Activated CD8-positive, alpha-beta memory T cell treated with anti-CD3 and anti-CD28 coated beads, Interleukin-2, amount 50 U/mL, for 24 hours (primary cell): ENCODE data around the gene EML6.
"Not testable (repeated sequence)": the region's sequence is repeated elsewhere in the genome, so short reads cannot be mapped to it uniquely, and the experiment has no call there.

Experiments
- DNase-seq: peaks from one replicate; pipeline ENCODE4 v3.0.0-alpha.2; 2020; ENCODE audit errors: extremely low read depth

Gene EML6

DNA sequence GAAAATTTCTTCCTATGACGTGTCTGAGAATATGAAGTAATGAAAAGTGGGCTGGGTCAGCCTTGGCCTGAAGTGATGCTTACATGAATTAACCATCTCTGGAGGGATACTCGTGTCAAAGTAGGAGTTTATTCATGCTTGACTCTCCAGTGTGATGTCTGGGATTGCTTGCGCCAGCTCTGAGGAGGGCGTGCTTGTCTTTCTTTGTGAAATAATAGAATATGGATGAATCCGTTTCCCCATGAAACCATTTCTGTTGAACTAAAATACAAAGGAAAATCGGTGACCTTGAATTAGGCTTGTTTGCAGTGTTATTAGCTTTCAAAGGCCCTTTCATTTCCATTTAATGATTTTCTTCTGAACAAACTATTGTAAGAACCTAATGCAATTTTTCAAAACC is 77.9 kb downstream of the EML6 start:
- DNase-seq, result no peak

DNA sequence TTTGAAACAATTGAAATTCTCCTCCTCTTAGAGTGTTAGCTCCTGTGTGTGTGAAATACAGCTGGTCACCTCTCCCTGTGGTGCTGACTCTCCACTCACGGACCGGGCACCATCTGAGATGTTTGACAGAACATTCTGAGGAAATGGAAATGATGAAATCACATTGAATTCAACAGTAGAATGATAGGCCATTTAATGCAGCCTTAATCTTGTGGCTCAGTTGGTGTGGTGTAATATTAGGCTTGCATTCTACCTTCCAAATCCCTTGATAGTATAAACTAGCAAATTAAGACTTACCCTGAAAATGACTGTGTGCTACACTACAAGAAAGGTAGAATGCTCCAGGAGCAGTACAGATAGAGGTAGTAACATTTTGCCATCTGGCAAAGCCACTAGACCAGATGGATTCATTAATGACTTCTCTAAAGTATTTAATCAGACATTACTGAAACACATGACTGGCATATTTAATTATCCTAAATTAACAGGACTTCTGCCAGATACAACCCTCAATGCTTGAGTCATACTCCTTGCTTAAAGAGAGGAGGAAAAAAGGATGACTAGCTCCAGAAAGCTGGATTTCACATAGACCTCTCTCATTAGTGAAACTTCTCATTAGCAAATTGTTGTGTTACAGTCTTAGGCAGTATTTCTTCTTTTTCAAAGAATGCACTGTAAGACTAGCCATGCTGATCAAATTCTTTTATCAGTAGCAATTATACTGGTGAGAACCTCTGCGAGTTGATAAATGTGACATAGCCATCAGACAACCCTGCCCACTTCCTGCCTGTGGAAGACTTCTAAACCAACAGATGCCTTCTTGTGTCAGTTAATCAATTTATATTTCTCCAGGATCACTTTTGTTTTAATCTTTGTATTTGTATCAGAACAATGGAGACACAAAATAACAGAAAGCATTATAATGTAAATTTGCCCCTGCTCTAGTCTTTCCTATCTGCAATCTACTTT is 80.6 kb downstream of the EML6 start:
- no peak for DNase-seq

DNA sequence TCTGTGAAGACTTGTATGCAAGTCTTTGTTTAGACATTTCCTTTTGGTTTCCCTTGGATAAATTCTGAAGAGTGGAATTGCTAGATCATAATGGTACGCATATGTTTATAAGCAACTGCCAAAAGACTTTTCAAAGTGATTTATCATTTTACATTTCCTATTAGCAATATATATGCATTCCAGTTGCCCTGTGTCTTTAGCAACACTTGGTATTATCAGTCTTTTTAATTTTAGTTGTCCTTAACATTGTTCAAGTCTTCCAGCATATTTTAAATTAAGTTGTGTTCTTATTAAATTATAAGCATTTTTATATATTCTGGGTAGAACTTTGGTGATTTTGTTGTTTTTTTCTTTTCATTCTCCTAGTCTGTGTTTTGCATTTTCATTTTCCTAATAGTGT is 81.8 kb downstream of the EML6 start:
- no peak for DNase-seq

DNA sequence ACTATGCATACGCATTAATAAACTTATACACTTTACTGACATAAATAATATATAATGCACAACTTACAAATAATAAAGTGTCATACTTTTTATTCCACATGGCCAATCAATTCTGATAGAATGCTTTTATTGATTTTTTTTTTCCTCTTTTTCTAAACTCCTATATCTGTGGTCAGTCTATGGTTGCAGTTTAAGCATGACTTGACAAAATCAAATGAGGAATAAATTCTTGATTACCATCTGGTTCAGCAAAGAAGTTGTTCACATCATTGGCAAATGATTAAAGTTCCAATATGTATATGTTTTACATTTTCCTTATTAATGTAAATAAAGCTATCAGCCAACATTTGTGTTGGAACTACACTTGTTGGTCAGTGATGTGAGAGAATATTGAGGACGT is 83.5 kb downstream of the EML6 start:
- DNase-seq, result no peak

DNA sequence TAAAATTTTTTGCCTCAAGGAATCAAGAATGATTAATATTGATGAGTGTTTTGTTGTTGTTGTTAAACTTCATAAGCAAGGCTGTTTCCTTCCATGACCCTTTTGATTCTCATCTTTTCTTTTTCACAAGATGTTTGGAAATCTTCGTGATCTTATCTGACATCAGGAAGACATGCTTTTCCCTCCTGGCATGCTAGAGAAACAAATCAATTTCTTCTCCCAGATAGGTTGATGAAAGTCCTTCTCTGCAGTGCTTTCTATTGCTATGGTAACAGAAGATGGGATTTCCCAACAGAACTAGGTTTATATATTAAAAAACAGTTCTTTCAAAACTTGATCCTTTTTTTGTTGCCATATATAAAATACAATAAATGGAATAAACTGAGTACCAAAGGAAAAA is 85.2 kb downstream of the EML6 start:
- DNase-seq, result no peak

DNA sequence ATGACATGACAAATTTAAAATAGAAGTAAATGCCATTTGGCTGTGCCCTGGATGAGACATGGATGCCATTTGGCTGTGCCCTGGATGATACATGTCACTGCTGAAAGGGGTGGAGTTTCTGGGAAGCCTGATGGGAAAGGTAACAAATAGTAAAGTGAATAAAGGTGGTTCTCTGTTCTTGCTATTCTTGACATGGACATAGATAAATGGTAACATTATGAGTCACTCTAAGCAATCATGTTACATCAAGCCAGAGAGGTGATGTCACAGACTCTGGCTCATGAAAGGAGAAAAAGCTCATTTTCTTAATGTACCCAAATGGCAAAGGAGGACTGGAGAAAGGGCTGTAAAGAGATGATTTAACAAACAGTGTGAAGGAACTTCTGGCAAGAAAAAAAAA is 86.4 kb downstream of the EML6 start:
- no peak for DNase-seq

DNA sequence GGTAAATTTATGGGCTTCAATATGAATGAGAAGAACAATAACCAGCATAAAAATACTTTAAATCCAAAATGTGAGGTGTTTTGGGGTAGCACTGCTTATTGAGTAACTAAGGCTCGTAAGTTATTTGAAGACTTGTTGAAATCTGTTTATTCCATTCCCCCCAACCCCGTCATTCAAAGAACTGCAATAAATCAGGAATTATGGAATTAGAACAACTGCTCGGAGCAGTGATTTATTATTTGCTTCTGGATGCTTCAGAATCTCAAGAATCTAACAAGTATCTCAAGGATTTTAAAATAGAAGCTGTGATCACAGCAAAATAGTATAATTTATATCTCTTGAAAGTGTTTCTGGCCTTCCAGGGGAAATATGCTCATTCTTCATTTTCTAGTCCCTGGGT is 86.8 kb downstream of the EML6 start:
- DNase-seq, result no peak

DNA sequence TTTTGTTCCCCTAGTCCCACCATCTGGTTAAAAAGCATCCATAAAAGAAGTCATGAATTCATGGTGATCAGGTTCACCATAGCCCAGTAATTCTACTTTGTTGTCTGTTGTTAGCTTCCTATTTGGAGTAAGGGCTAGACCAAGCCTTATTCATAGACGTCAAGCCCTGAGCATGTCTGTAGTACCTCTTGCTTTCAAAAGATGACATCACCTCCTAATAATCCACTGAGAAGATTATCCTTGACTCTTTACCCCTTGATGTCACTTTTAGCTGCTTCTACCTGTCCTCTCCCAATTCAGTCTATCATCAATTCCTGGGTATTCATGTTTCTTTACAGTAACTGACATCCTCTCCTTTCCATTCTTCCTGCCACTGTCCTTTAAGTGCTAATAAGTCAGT is 90.1 kb downstream of the EML6 start:
- DNase-seq, result no peak

DNA sequence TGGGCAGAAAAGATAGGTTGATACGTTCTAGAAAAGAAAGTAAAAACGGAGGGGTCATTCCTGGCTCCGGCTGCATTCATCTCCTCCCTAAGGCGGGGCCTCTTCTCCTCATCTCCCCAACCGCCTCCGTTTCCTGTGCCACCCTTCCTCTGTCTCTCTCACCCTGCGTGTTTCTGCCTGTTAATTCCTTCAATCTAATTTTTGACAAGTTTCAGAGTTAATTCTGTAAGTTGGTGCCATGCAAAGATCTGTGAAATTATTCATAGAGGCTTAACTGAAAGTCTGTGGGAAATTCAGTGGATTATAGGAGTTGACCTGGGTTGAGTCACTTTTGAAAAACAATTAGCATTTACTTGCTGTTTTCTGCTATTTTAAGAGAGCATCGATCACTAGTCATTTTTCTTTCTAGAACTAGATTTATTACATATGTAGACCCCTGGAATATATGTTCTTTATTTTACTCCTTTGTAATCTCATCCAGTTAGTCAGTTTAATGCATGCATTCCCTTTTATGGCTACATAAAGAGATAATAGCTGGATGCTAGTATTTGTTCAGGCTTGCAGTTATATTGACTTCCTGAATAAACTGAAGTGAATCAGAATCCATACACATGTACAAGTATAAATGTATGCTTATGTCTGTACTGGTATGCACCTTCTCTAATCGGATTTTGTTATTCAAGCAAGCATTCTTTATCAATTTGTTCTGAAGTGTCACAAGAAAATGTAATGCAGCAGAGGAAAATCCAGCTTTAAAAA is 91.1 kb downstream of the EML6 start:
- no peak for DNase-seq

DNA sequence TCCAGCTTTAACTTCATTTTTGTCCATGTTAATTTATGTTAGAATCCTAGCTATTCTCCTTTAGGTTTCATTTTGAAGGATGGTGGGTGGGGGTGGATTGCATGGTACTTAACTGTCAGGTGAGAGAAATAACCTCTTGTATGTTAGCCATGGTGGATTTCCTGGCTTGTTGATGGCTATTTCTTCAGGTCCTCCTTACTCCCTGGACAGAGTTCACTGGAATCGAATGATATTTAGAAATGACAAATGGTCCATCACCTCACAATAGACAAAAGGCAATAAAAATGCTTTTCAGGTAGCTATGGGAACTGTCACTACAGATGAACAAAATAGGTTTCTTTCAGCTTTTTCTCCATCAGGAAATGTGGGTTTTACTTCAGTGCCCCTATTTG is 91.7 kb downstream of the EML6 start:
- DNase-seq, result no peak

DNA sequence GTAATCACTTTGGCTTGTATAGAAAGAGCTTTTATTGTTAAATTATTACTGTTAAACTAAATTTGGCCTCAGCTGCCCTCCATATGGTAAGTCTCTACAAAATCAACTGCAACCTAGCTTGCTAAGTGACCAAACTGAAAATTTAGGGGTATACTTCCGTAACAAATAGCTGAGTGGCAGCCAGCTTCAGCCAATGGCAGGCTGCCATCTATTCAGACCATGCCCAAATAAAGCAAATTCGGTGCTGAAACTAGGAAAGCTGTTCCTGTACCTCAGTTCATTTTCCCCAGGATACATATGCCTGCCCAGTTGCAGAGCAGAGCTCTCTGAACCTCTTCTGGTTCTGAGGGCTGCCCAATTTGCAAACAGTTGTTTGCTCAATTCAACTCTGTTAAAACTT is 94.8 kb downstream of the EML6 start:
- DNase-seq, result no peak

DNA sequence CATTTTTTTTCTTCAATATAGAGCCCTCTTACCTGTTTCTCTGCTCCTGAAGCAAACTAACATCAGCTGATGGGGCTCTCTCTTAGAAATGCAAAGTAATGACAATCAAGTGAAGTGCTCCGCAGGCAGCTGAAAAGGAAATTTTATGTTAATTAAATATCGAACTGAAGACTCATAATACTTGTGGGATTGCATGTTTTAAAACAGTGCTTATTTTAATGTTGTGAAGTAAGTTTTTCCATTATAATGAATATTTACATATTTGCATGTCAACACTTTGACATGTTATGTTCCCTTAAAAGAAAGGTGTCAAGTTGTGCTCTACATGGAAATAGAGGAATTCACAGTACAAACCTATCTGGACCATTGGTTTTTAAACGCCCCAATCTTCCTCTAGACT is 97.1 kb downstream of the EML6 start:
- no peak for DNase-seq

DNA sequence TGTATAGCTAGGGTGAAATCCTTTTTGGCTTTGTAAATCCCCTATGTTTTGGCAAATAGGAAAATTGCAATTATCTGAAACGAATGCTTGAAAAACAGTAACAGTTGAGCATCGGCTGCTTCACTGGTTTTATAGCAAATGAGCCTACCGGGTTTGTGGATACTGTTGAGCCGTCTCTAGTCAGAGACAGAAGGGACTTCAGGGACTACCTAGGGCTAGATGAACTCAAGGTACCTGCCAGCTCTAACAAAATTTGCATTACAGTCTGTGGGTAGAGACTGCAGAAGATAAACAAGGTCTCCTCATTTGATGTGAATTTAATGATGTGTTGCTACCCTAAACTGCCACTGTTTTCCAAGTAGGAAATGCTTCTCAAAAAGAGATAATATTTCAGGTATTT is 101.1 kb downstream of the EML6 start:
- no peak for DNase-seq

DNA sequence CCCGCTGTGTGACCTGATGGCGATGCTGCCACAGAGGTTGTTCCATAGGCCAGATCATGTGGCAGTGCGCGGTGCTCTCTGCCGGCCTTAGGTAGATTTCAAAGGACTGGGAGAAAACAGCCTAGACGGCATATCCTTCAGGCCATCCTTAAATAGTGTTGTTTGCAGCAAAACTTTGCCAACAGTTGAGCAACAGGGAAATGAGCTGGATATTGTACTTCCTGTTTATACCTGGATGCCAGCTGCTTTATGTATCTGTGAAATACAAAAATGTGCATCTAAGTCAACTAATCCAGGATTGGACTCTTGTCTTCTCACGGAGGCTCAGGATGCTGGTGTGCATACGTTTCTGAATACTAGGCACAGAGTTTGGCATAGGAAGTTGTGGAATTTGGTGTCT is 107.1 kb downstream of the EML6 start:
- DNase-seq, result no peak

DNA sequence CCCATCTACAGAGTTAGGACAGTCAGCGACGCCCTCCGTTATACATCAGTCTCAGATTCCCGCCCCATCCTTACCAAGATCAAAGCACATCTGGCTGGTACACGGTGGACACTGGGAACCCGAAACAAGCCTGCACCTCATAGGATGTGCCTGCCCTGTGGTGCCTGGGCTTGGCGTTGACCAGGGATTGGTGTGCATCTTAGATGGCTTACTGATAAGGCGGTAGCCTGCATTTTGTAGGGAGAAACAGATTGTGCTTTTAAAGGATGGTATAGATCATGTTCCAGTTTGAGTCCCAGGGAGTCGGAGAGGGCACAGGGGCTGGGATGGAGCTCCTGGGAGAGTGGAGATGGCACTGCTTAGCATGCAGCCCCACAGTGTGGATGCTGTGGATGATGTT is 108.0 kb downstream of the EML6 start:
- no peak for DNase-seq

DNA sequence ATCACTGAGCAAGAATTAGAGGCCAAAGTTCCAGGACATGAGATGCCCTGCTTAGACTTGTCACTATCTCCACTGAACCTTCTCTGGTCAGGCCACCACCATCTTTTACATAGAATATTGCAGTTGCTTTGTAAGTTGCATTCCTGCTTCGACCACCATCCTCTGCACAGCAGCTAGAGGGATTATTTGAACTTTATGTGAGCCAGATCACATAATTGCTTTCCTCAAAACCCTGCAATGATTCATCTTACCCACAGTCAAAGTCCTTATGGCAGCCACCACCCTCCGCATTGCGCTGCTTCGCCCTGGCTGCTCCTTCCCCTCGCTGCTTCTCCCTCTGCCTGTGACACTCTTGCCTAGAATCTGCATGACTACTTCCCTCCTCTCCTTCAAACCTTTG is 111.3 kb downstream of the EML6 start:
- no peak for DNase-seq

DNA sequence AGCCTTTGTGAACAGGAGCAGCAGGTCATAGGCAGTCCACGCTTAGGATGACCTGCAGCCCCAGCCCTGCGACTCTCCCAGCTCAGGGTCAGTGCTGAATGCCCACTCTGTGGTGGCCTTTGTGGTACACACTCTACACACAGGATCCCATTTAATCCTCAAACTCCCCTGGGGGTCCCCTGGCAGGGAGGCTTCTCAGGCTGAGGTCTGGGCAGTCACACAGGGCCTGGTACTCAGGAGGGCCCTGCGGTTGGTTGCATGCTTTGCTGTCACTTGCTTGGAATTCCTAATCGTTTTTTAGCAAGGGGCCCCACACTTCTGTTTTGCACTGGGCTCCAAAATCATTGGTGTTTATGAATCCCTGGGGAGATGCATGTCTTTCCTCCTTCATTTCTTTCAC is 113.0 kb downstream of the EML6 start:
- no peak for DNase-seq

DNA sequence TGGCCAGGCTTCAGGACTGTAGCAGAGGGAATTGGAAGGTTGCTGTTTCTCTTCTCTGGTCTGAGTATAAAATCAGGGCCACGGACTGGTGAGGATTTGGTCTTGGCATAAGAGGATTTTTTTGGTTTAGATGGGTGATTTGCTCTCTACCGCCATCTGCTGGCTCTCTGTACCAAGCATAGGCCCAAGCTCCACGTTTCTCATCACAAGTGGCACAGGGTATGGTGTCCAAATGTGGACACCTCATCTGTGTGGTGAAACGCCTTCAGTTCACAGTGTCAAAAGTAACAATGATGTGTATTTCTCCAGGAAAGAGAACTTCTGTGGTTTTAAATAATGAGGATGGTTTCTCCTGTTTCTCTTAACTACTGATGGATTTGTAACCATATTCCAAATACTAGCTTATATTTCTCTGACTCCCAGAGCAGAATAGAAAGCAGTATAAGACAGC is 115.1 kb downstream of the EML6 start:
- DNase-seq, result peak; percentile 29

DNA sequence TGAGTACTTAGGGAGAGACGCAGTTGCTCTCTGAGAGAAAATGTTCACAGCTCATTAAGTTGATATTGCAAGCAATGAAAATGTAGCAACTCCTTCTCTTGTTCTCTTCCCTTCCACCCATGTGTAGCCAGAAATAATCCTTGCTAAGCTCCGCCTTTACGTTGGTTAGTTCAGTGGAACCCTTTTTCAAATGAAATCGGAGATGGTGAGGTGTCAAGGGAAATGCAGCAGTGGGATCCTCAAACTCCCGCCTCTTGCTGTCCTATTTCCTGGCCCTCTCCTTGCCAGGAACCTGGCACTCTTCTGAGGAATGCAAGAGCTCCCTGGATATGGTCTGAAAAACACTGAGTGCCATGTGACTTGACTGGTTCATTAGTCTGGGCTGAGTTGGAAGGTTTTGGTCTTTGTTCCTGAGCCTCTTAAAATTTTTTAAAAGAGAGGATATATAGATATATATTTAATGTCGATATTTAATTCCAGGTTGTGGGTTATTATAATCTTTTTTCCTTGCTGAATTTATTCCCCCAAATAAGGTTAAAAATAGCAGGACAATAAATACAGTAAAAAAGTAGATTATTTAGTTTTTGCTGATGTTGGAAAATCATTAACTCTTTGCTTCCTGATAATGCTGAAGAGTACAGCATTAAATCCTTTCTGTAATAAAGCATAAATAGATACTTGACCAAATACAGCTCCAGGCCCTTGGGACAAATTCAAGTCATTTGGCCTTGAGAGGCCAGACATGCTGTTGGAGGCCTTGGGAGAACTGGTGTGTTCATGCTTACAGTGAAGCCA is 116.2 kb downstream of the EML6 start:
- no peak for DNase-seq

DNA sequence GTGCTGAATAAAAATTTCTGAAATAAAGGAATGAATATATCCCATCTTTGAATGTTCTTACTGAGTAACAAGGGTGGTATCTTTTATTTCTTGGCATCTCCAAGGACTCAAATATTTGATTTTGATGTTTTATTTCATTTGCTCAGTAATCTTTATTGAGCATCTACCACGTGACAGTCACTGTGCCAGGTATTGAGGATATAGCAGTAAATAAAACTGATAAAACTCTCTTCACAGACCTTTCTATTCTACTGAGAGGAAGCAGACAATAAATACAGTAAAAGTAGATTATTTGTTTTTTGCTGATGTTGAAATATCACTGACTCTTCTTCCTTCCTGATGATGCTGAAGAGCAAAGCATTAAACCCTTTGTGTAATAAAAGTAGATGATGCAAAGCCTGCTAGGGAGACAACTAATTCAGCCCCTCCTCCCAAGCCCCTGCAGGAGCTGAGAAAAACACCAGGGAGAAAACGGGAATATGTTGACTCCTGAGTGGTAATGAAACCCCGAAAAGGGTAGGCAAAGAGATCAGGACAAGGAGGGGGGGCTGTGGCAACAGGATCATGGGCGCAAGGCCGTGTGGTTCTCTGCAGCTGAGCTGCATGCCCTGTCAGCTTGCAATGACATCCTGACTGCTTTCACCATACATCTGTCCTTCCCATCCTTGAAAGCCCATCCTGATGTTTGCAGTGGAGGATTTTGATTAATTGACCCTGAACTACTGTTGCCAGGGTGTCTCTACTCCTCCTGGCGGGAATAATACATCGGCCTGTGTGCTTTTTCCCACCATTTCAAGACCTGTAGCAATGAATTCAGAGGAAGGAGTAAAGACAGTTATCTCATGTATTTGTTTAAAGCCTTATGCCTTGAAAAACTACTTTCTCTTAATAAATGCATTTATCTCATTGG is 117.4 kb downstream of the EML6 start:
- DNase-seq, result no peak

DNA sequence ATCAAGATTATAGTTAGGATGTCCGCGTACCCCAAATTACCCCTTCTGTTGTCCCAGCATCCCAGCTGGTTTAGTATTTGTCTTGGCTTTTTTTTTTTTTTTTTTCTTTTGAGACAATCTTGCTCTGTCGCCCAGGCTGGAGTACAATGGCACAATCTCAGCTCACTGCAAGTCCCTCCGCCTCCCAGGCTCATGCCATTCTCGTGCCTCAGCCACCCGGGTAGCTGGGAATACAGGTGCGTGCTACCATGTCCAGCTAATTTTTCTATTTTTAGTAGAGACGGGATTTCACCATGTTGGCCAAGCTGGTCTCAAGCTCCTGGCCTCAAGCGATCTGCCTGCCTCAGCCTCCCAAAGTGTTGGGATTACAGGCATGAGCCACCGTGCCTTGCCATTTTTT is 118.0 kb downstream of the EML6 start:
- DNase-seq, result not testable (repeated sequence)
